Superior temporal gyrus (tissue), 1 donor: Measurements from ENCODE around the gene FCSK.
"Not testable (repeated sequence)": the region's sequence is repeated elsewhere in the genome, so short reads cannot be mapped to it uniquely, and the experiment has no call there.

ENCODE experiments used
- DNase-seq: peaks from one replicate; pipeline ENCODE4 v3.0.0-alpha.2; 2016; ENCODE audit errors: extremely low spot score

FCSK gene

GRCh38 chr16:70524399-70524825 lies 70.0 kb downstream of the FCSK start:
- DNase-seq = not testable (repeated sequence)

- DNase-seq = no peak
Measured at GRCh38 chr16:70526403-70526802, 72.0 kb downstream of the FCSK start.

GRCh38 chr16:70527315-70527996 lies 73.1 kb downstream of the FCSK start:
- peak; percentile 12 for DNase-seq

- DNase-seq = peak; percentile 74
Measured at GRCh38 chr16:70529051-70529777, 74.8 kb downstream of the FCSK start.
